ENCODE results near the gene GOLT1A. TPM values are rescaled to one million over a fixed set of nuclear protein-coding genes. Genes with fewer than 3 reads are reported as not detected.

Gene GOLT1A
- total RNA-seq, 4 donors from 2014 or later, result not detected

GRCh38 chr1:204180133-204180532 lies 33.7 kb downstream of the GOLT1A start:
- ATAC-seq (ENCODE audit: low FRiP score) (no peak), DNase-seq (ENCODE audit: low spot score) (no peak)

GRCh38 chr1:204178487-204179281 lies 35.1 kb downstream of the GOLT1A start:
- ATAC-seq (ENCODE audit: low FRiP score), result no peak
- TF ChIP-seq CTCF (IDR thresholded peaks at IDR 0.05), result no peak
- DNase-seq (ENCODE audit: low spot score), result no peak

More at GRCh38 chr1:204180133-204180532, 33.7 kb downstream of the GOLT1A start:
- TF ChIP-seq CTCF (IDR thresholded peaks at IDR 0.05), result no peak

GRCh38 chr1:204177133-204177532 lies 36.7 kb downstream of the GOLT1A start:
- ATAC-seq (ENCODE audit: low FRiP score) (no peak), DNase-seq (ENCODE audit: low spot score) (no peak)

GRCh38 chr1:204176049-204176448 lies 37.7 kb downstream of the GOLT1A start:
- DNase-seq (ENCODE audit: low spot score) (no peak), ATAC-seq (ENCODE audit: low FRiP score) (no peak)
- no peak for TF ChIP-seq CTCF (IDR thresholded peaks at IDR 0.05)

More at GRCh38 chr1:204177133-204177532, 36.7 kb downstream of the GOLT1A start:
- no peak for TF ChIP-seq CTCF (IDR thresholded peaks at IDR 0.05)

- no peak for ATAC-seq (ENCODE audit: low FRiP score)
Measured at GRCh38 chr1:204174958-204175357, 38.8 kb downstream of the GOLT1A start.

GRCh38 chr1:204172404-204173029 lies 41.3 kb downstream of the GOLT1A start:
- no peak for TF ChIP-seq CTCF (IDR thresholded peaks at IDR 0.05)
- DNase-seq (ENCODE audit: low spot score) (no peak), ATAC-seq (ENCODE audit: low FRiP score) (no peak)

More at GRCh38 chr1:204174958-204175357, 38.8 kb downstream of the GOLT1A start:
- no peak for DNase-seq (ENCODE audit: low spot score)
- no peak for TF ChIP-seq CTCF (IDR thresholded peaks at IDR 0.05)
